DOHH2 (cell line): ENCODE measurements around the gene HSPB1.
"Not testable (repeated sequence)": the region's sequence is repeated elsewhere in the genome, so short reads cannot be mapped to it uniquely, and the experiment has no call there.

Experiments
- H3F3A ChIP-seq: fragments of 200-600 bp; sonication (generic), shearing (Covaris generic); 2 replicates; pipeline ENCODE4 v1.6.0; 2016; ENCODE audit warnings: antibody characterized with exemption, mild to moderate bottlenecking; ENCODE audit not compliant: control insufficient read depth, insufficient read depth
- H3K27ac ChIP-seq: fragments of 200-600 bp; sonication (generic); 2 replicates; pipeline ENCODE4 v1.5.1; 2014; ENCODE audit warnings: low read depth, mild to moderate bottlenecking, low read length, moderate library complexity
- H3K27me3 ChIP-seq: fragments of 200-600 bp; sonication (generic); 2 replicates; pipeline ENCODE4 v1.6.1; 2014; ENCODE audit warnings: mild to moderate bottlenecking, low read length, mixed read lengths; ENCODE audit not compliant: control insufficient read depth
- H3K36me3 ChIP-seq: fragments of 200-600 bp; sonication (generic); 2 replicates; pipeline ENCODE4 v1.6.1; 2014; ENCODE audit warnings: mild to moderate bottlenecking, low read length, moderate library complexity, mixed read lengths; ENCODE audit not compliant: control insufficient read depth
- H3K4me1 ChIP-seq: fragments of 200-600 bp; sonication (generic); 2 replicates; pipeline ENCODE4 v1.6.1; 2014; ENCODE audit warnings: mild to moderate bottlenecking, low read length, mixed read lengths; ENCODE audit not compliant: control insufficient read depth
- H3K4me2 ChIP-seq: fragments of 200-600 bp; sonication (generic); 2 replicates; pipeline ENCODE4 v1.6.0; 2014; ENCODE audit warnings: mild to moderate bottlenecking, low read length, moderate library complexity
- H3K4me3 ChIP-seq: fragments of 200-600 bp; sonication (generic); 2 replicates; pipeline ENCODE4 v1.5.1; 2014; ENCODE audit warnings: mild to moderate bottlenecking, low read length, mixed read lengths
- H3K79me2 ChIP-seq: fragments of 200-600 bp; sonication (generic); 2 replicates; pipeline ENCODE4 v1.6.1; 2014; ENCODE audit warnings: mild to moderate bottlenecking, low read length, mixed read lengths; ENCODE audit not compliant: control insufficient read depth
- H3K9me2 ChIP-seq: fragments of 200-600 bp; sonication (generic); replicated peaks from 2 replicates; pipeline ENCODE4 v1.6.1; 2014; ENCODE audit warnings: mild to moderate bottlenecking, low read length, mixed read lengths; ENCODE audit not compliant: control insufficient read depth
- H3K9me3 ChIP-seq: fragments of 200-600 bp; sonication (generic); 2 replicates; pipeline ENCODE4 v1.6.1; 2014; ENCODE audit warnings: antibody characterized with exemption, low read length, mixed read lengths; ENCODE audit not compliant: control insufficient read depth, insufficient read depth
- H4K20me1 ChIP-seq: fragments of 200-600 bp; sonication (generic); 2 replicates; pipeline ENCODE4 v1.6.0; 2014; ENCODE audit warnings: low read depth, mild to moderate bottlenecking, antibody characterized with exemption, low read length, moderate library complexity; ENCODE audit not compliant: control insufficient read depth, insufficient read depth
- CTCF ChIP-seq: fragments of 200-600 bp; sonication (generic); IDR thresholded peaks from one replicate; pipeline ENCODE4 v1.5.1; 2014; ENCODE audit warnings: antibody characterized with exemption, mild to moderate bottlenecking, low read depth, low read length; ENCODE audit not compliant: poor library complexity, severe bottlenecking
- EZH2phosphoT487 ChIP-seq: fragments of 200-600 bp; sonication (generic); IDR thresholded peaks from 2 replicates; pipeline ENCODE4 v1.6.1; 2017; ENCODE audit warnings: borderline replicate concordance, mild to moderate bottlenecking, antibody characterized with exemption, low read length, moderate library complexity, mixed read lengths

The HSPB1 gene

GRCh38 chr7:76332078-76332477 is 29.6 kb downstream of the HSPB1 start:
- Histone ChIP-seq H3K27ac (no peak overlapping the region), H3K4me2 (no peak overlapping the region), H3K79me2 (peaks cover 97% of the 10 kb centered on the region), H3F3A (0 out of 2 replicates have a peak, but pooled peaks cover 6% of the 10 kb centered on the region), H3K9me2 (no peaks in the 10 kb centered on the region), H3K36me3 (peaks cover 86% of the 10 kb centered on the region), H3K4me1 (0 out of 2 replicates have a peak, but pooled peaks cover 3% of the 10 kb centered on the region), H3K4me3 (no peak overlapping the region), H3K27me3 (no peaks in the 10 kb centered on the region), H3K9me3 (no peaks in the 10 kb centered on the region), H4K20me1 (peaks cover 42% of the 10 kb centered on the region)
- TF ChIP-seq EZH2phosphoT487 = no peak
- TF ChIP-seq CTCF = no peak

GRCh38 chr7:76333511-76334101 is 31.1 kb downstream of the HSPB1 start:
- H3K79me2 ChIP-seq = peaks cover 99% of the 10 kb centered on the region
- H3K9me2 ChIP-seq = no peaks in the 10 kb centered on the region
- H3K4me2 ChIP-seq = no peak overlapping the region
- H3F3A ChIP-seq = 0 out of 2 replicates have a peak, but pooled peaks cover 6% of the 10 kb centered on the region
- H3K4me1 ChIP-seq = 0 out of 2 replicates have a peak, but pooled peaks cover 3% of the 10 kb centered on the region
- TF ChIP-seq EZH2phosphoT487 = no peak
- no peak for TF ChIP-seq CTCF
- H3K36me3 ChIP-seq = peaks cover 88% of the 10 kb centered on the region
- H3K27me3 ChIP-seq = no peaks in the 10 kb centered on the region
- no peak overlapping the region for H3K27ac ChIP-seq
- peaks cover 52% of the 10 kb centered on the region for H4K20me1 ChIP-seq
- no peaks in the 10 kb centered on the region for H3K9me3 ChIP-seq
- no peak overlapping the region for H3K4me3 ChIP-seq

GRCh38 chr7:76334320-76334967 is 32.0 kb downstream of the HSPB1 start:
- H4K20me1 ChIP-seq = peaks cover 55% of the 10 kb centered on the region
- 0 out of 2 replicates have a peak, but pooled peaks cover 6% of the 10 kb centered on the region for H3F3A ChIP-seq
- peaks cover 85% of the 10 kb centered on the region for H3K36me3 ChIP-seq
- H3K4me2 ChIP-seq = no peak overlapping the region
- H3K9me3 ChIP-seq = no peaks in the 10 kb centered on the region
- 0 out of 2 replicates have a peak, but pooled peaks cover 3% of the 10 kb centered on the region for H3K4me1 ChIP-seq
- no peak overlapping the region for H3K27ac ChIP-seq
- H3K27me3 ChIP-seq = no peaks in the 10 kb centered on the region
- no peaks in the 10 kb centered on the region for H3K9me2 ChIP-seq
- H3K4me3 ChIP-seq = no peak overlapping the region
- TF ChIP-seq CTCF = no peak
- TF ChIP-seq EZH2phosphoT487 = no peak
- H3K79me2 ChIP-seq = peaks cover 99% of the 10 kb centered on the region

- H3K27me3 ChIP-seq, H3K4me1 ChIP-seq, H3K9me3 ChIP-seq, H3K9me2 ChIP-seq, H3F3A ChIP-seq, H3K4me3 ChIP-seq, H3K27ac ChIP-seq, H3K4me2 ChIP-seq: not testable (repeated sequence)
- Histone ChIP-seq H4K20me1 (peaks cover 60% of the 10 kb centered on the region), H3K79me2 (peaks cover 99% of the 10 kb centered on the region), H3K36me3 (peaks cover 85% of the 10 kb centered on the region)
Measured at GRCh38 chr7:76335417-76335816, 32.9 kb downstream of the HSPB1 start.
